Sigmoid colon (tissue), 4 donors: ENCODE data around the gene TELO2.

Source experiments
- CTCF ChIP-seq, 4 experiments: fragments of 450-650 bp in 3 of 4; fragments of 200-600 bp in 1 of 4; IDR thresholded peaks; one replicate each; pipeline ENCODE4 v1.5.1; 2016 to 2019; ENCODE audit warnings: antibody characterized with exemption in 4 of 4, mild to moderate bottlenecking in 3 of 4, moderate library complexity in 2 of 4
- EP300 ChIP-seq, 4 donors: sonication (generic); formaldehyde crosslinking; IDR thresholded peaks; one replicate each; pipeline ENCODE4 v1.6.1; 2017; ENCODE audit warnings: antibody characterized with exemption in 4 of 4
- POLR2A ChIP-seq, 2 donors: fragments of 450-650 bp; IDR thresholded peaks; one replicate each; pipeline ENCODE4 v1.6.1; 2016; ENCODE audit warnings: antibody characterized with exemption in 2 of 2, mild to moderate bottlenecking in 2 of 2, moderate library complexity in 2 of 2
- POLR2AphosphoS5 ChIP-seq, 4 donors: sonication (generic); formaldehyde crosslinking; IDR thresholded peaks; one replicate each; pipeline ENCODE4 v1.6.1; 2017; ENCODE audit warnings: antibody characterized with exemption in 4 of 4

GRCh38 chr16:1524366-1524765 is 31.2 kb downstream of the TELO2 start:
- TF ChIP-seq CTCF (IDR thresholded peaks at IDR 0.05) (no peak), POLR2A (IDR thresholded peaks at IDR 0.05) (no peak), EP300 (IDR thresholded peaks at IDR 0.05) (no peak), POLR2AphosphoS5 (IDR thresholded peaks at IDR 0.05) (no peak)
